A673 (cell line): ENCODE results near the gene RNPEP.

Experiments
- CTCF ChIP-seq: fragments of 300-800, 200-600 bp; sonication (generic); conservative IDR thresholded peaks from 2 replicates; pipeline ENCODE4 v1.5.1; 2017; ENCODE audit warnings: low read depth, mild to moderate bottlenecking, antibody characterized with exemption, low read length, moderate library complexity, mixed read lengths
- EZH2 ChIP-seq: fragments of 200-600 bp; sonication (generic); IDR thresholded peaks from 2 replicates; pipeline ENCODE4 v1.6.1; 2017; ENCODE audit warnings: borderline replicate concordance, low read depth, mild to moderate bottlenecking, mixed read lengths, antibody characterized with exemption, low read length; ENCODE audit not compliant: poor library complexity, severe bottlenecking

DNA sequence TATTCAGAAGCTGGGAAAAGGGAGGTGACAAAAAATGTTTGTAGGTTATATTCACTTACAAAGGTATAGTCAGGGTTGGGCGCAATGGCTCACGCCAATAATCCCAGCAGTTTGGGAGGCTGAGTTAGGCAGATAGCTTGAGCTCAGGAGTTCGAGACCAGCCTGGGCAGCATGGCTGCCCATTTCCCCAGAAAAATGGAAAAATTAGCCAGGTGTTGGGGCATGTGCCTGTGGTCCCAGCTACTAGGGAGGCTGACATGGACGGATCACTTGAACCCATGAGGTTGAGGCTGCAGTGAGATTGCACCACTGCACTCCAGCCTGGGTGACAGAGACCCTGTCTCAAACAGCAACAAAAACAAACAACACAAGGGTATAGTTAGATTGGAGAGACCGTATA is 24.1 kb upstream of the RNPEP start:
- TF ChIP-seq CTCF: no peak
- TF ChIP-seq EZH2: no peak
